ENCODE measurements around the gene OSCP1. TPM values are rescaled to one million over a fixed set of nuclear protein-coding genes. Genes with fewer than 3 reads are reported as not detected.

Gene OSCP1
- total and polyA plus RNA-seq, 4 donors, result 4.2 to 8.6 (median 6.7) TPM

DNA sequence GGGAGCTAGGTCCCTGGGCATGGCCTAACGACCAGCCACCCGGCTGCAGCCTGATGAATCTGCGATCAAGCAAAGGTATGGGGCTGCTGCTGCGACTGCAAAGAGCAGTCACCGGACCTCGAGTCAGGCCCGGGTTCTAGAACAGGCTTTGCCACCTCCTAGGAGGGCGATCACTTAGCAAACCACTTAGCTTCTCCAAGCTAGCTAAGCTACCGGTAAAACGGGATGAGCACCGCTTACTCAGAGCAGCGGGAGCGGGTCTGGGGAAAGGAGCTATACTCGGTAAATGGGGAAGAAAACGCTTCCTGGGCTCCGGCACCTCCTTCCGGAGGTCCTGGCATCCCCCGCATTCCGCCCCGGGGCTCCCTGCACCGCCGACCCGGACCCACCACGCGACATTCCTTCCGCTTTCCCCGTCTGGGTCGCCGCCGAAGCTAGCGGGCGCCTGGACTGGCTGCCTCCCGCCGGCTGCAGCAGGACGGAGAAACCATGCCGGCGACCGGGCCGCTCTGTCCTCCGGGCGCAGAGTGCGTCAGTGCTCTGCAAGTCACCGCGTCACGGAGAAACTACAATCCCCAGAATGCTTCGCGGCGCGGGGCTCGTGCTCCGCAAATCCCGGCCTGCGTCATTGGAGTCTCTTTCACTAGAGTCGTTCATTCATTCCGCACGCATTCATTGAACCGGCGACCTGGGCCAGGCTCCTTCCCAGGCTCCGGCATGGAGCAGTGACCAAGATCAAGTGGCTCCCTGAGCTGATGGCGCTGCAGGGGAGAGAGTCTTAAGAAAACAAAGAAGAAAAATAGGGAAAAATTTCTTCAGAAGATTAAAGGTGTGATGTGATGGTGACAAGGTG is 52.6 kb downstream of the OSCP1 start, which contains the start of gene LSM10:
Gene LSM10, minus strand, starts transcription at position 531 of the 853 bp plus-strand sequence. CDS start 3,779 bp downstream, outside the sequence.
- no peaks in the 10 kb centered on the region for H3K36me3 ChIP-seq (ENCODE audit: control insufficient read depth in 1 of 2, insufficient read depth in 2 of 2, low read length in 1 of 2)
- 1% methylated on average over 60 of the region's 60 CpGs for WGBS, 2 donors
- H3K9me3 ChIP-seq (ENCODE audit: control insufficient read depth, low read length), result no peaks in the 10 kb centered on the region
- H3K27me3 ChIP-seq (ENCODE audit: control insufficient read depth in 1 of 2, insufficient read depth in 2 of 2, low read length in 1 of 2), result no peaks in the 10 kb centered on the region
- peak; percentile 97 to 98 for DNase-seq
- intact Hi-C loops (cut with DNase I), result no loop called here
- ATAC-seq (ENCODE audit: low FRiP score), result peak; percentile 96
- H3K27ac ChIP-seq (ENCODE audit: low read depth in 1 of 2, low read length in 2 of 2), result peak within 1 kb of the TSS; percentile 38 to 83
- no peaks in the 10 kb centered on the region for H3K4me1 ChIP-seq (ENCODE audit: control insufficient read depth in 1 of 2, insufficient read depth in 2 of 2, low read length in 2 of 2)
- H3K4me3 ChIP-seq (ENCODE audit: low read length in 2 of 2), result peak within 1 kb of the TSS; percentile 31 to 63

DNA sequence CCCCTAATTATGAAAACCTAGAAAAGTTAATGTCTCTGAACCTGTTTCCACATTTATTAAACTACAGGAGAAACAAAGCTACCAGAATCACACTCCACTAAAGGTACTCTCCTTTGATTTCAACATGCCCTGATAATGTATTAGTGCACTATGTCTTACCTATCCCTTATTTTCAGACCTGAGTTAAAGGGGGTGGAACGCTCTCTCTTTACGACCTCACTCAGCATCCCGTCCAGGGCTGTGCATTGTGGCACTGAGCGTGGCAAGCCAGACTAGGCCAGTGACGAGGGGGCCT is 53.2 kb downstream of the OSCP1 start:
- 1 to 2% methylated on average over 5 of the region's 5 CpGs for WGBS, 2 donors
- Histone ChIP-seq H3K9me3 (ENCODE audit: control insufficient read depth, low read length) (no peaks in the 10 kb centered on the region), H3K4me1 (ENCODE audit: control insufficient read depth in 1 of 2, insufficient read depth in 2 of 2, low read length in 2 of 2) (no peaks in the 10 kb centered on the region), H3K27me3 (ENCODE audit: control insufficient read depth in 1 of 2, insufficient read depth in 2 of 2, low read length in 1 of 2) (no peaks in the 10 kb centered on the region), H3K27ac (ENCODE audit: low read depth in 1 of 2, low read length in 2 of 2) (peak overlapping the region; percentile 38 to 83), H3K36me3 (ENCODE audit: control insufficient read depth in 1 of 2, insufficient read depth in 2 of 2, low read length in 1 of 2) (no peaks in the 10 kb centered on the region), H3K4me3 (ENCODE audit: low read length in 2 of 2) (peak overlapping the region; percentile 31 to 63)
- intact Hi-C loops (cut with DNase I), result no loop called here
- peak; percentile 66 for ATAC-seq (ENCODE audit: low FRiP score)
- DNase-seq, result no peak

DNA sequence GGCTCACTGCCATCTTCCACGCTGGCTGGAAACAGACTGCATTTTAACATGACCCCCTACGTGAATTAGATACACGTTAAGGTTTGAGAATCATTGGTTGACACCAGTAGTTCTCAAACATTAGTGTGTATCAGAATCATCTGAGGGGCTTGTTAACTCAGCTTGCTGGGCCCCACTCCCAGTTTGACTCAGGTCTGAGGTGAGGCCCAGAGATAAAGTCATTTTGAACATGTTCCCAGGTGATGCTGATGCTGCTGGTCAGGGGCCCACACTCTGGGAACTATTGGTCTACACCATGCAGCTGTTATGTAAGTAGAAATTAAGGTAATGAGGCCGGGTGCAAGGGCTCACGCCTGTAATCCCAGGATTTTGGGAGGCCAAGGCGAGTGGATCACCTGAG is 53.9 kb downstream of the OSCP1 start:
- Histone ChIP-seq H3K36me3 (ENCODE audit: control insufficient read depth in 1 of 2, insufficient read depth in 2 of 2, low read length in 1 of 2) (peaks cover 0 to under 1% of the 10 kb centered on the region in 2 donors), H3K27ac (ENCODE audit: low read depth in 1 of 2, low read length in 2 of 2) (no peak overlapping the region), H3K4me1 (ENCODE audit: control insufficient read depth in 1 of 2, insufficient read depth in 2 of 2, low read length in 2 of 2) (no peaks in the 10 kb centered on the region), H3K27me3 (ENCODE audit: control insufficient read depth in 1 of 2, insufficient read depth in 2 of 2, low read length in 1 of 2) (no peaks in the 10 kb centered on the region), H3K9me3 (ENCODE audit: control insufficient read depth, low read length) (no peaks in the 10 kb centered on the region), H3K4me3 (ENCODE audit: low read length in 2 of 2) (no peak overlapping the region)
- intact Hi-C loops (cut with DNase I), result no loop called here
- DNase-seq (peak in 1 of 2 donors; percentile 12), ATAC-seq (ENCODE audit: low FRiP score) (no peak)
- 74 to 86% methylated on average over 6 of the region's 6 CpGs for WGBS, 2 donors

DNA sequence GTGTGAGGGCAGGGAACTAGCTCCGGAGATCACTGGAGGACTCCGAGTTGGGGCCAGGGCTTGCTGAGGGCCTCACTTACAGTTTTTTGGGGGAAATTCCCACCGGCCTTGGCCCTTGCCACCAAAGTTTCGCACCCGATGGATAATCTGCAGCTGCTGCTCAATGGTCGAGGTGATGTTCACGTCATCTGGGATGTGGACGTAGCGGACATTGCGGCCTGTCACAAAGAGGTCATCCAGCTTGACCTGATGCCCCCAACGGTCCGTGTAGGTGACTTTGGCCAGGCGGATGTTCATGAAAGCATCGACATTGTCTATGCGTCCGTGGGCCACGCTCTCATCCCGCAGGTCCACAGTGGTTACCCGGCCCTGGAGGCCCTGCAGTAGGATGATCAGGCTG is 56.6 kb downstream of the OSCP1 start:
- WGBS, 2 donors, result 93 to 94% methylated on average over 19 of the region's 19 CpGs
- intact Hi-C loops (cut with DNase I), result no loop called here
- Histone ChIP-seq H3K9me3 (ENCODE audit: control insufficient read depth, low read length) (no peaks in the 10 kb centered on the region), H3K36me3 (ENCODE audit: control insufficient read depth in 1 of 2, insufficient read depth in 2 of 2, low read length in 1 of 2) (peaks cover 0 to 2% of the 10 kb centered on the region in 2 donors), H3K27me3 (ENCODE audit: control insufficient read depth in 1 of 2, insufficient read depth in 2 of 2, low read length in 1 of 2) (no peaks in the 10 kb centered on the region), H3K4me3 (ENCODE audit: low read length in 2 of 2) (no peak overlapping the region), H3K4me1 (ENCODE audit: control insufficient read depth in 1 of 2, insufficient read depth in 2 of 2, low read length in 2 of 2) (no peaks in the 10 kb centered on the region), H3K27ac (ENCODE audit: low read depth in 1 of 2, low read length in 2 of 2) (no peak overlapping the region)
- ATAC-seq (ENCODE audit: low FRiP score), result no peak
- peak; percentile 31 to 78 for DNase-seq

DNA sequence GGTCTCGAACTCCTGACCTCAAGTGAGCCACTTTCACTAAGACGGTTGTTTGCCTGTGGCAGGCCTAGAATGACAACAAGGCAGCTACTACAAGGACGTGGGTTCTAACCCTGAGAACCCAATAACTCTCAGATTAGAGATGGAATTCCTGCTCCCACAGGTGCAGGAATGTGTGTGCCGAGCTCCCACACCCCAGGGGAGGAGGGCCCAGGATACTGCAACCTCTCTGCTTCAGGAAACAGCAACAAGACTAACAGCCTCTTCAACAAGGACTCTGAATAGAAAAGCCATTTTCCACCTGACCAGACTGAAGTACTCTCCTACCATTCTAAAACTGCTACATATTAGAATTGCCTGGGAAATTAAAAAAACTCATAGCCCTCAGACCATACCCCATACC is 57.4 kb downstream of the OSCP1 start:
- Histone ChIP-seq H3K36me3 (ENCODE audit: control insufficient read depth in 1 of 2, insufficient read depth in 2 of 2, low read length in 1 of 2) (peaks cover 0 to 2% of the 10 kb centered on the region in 2 donors), H3K27ac (ENCODE audit: low read depth in 1 of 2, low read length in 2 of 2) (no peak overlapping the region), H3K9me3 (ENCODE audit: control insufficient read depth, low read length) (no peaks in the 10 kb centered on the region), H3K27me3 (ENCODE audit: control insufficient read depth in 1 of 2, insufficient read depth in 2 of 2, low read length in 1 of 2) (no peaks in the 10 kb centered on the region), H3K4me1 (ENCODE audit: control insufficient read depth in 1 of 2, insufficient read depth in 2 of 2, low read length in 2 of 2) (no peaks in the 10 kb centered on the region), H3K4me3 (ENCODE audit: low read length in 2 of 2) (no peak overlapping the region)
- intact Hi-C loops (cut with DNase I), result no loop called here
- 88 to 90% methylated on average over 4 of the region's 4 CpGs for WGBS, 2 donors
- peak in 1 of 2 donors; percentile 26 for DNase-seq
- no peak for ATAC-seq (ENCODE audit: low FRiP score)

DNA sequence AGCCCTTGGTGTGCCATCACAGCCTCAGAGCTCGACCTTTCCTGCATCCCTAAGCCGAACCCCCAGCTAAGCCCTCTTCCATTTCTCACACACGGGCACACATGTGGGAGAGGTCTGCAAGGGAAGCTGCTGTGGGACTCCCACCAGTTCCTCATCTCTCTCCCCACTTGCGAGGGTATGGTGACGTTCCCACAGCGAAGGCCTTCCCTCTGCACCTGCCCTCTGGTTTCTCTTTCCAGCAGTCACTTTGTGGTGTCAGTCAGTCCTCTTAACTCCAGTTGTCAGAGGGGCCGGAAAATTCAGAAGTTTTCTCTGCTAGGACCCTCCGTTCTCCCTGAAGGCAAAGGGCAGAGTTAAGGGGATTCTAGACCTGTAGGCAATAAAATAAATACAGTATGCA is 59.0 kb downstream of the OSCP1 start:
- no peaks in the 10 kb centered on the region for H3K27me3 ChIP-seq (ENCODE audit: control insufficient read depth in 1 of 2, insufficient read depth in 2 of 2, low read length in 1 of 2)
- intact Hi-C loops (cut with DNase I), result no loop called here
- ATAC-seq (ENCODE audit: low FRiP score) (no peak), DNase-seq (peak; percentile 26 to 28)
- H3K4me1 ChIP-seq (ENCODE audit: control insufficient read depth in 1 of 2, insufficient read depth in 2 of 2, low read length in 2 of 2), result peaks cover 0 to 7% of the 10 kb centered on the region in 2 donors
- H3K4me3 ChIP-seq (ENCODE audit: low read length in 2 of 2), result no peak overlapping the region
- no peaks in the 10 kb centered on the region for H3K9me3 ChIP-seq (ENCODE audit: control insufficient read depth, low read length)
- peaks cover 0 to 2% of the 10 kb centered on the region in 2 donors for H3K36me3 ChIP-seq (ENCODE audit: control insufficient read depth in 1 of 2, insufficient read depth in 2 of 2, low read length in 1 of 2)
- WGBS, 2 donors, result 94 to 96% methylated on average over 8 of the region's 8 CpGs
- H3K27ac ChIP-seq (ENCODE audit: low read depth in 1 of 2, low read length in 2 of 2), result peak overlapping the region in 1 of 2 donors; percentile 17

DNA sequence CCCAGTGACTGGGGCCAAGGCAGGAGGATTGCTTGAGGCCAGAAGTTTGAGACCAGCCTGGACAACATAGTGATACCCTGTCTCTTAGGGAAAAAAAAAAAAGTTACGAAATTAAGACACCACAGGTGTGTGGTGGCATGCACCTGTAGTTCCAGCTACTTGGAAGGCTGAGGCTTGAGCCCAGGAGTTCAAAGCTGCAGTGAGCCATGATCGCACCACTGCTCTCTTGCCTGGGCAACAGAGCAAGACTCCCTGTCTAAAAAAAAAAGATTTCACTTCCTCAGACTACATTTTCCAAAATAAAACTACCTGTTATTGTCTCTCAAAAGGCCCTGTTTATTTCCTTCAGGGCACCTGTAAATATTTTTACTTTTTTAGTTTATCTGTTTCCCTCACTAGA is 59.8 kb downstream of the OSCP1 start:
- H3K27ac ChIP-seq (ENCODE audit: low read depth in 1 of 2, low read length in 2 of 2), result no peak overlapping the region
- intact Hi-C loops (cut with DNase I), result no loop called here
- WGBS, 2 donors, result 95 to 97% methylated on average over 2 of the region's 2 CpGs

DNA sequence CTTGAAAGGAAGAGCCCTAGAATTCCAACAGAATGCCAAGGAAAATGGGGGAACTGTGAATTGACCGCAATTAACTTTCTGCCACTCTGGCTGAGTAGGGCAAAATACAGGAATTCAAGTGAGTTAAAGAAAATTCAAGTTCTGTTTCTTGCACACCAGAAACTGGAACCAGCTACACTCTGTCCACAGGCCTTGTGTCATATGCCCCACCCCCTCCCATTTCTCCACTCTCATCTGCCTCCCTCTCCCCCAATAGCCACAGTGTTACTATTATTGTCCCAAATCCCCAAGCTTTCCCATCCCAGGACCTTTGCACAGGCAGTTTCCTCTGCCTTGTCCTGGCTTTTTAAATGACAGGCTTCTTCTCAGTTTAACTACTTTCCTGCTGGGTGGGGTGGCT is 60.3 kb downstream of the OSCP1 start:
- Histone ChIP-seq H3K9me3 (ENCODE audit: control insufficient read depth, low read length) (no peaks in the 10 kb centered on the region), H3K4me1 (ENCODE audit: control insufficient read depth in 1 of 2, insufficient read depth in 2 of 2, low read length in 2 of 2) (peaks cover 0 to 7% of the 10 kb centered on the region in 2 donors), H3K27ac (ENCODE audit: low read depth in 1 of 2, low read length in 2 of 2) (peak overlapping the region in 1 of 2 donors; percentile 62), H3K27me3 (ENCODE audit: control insufficient read depth in 1 of 2, insufficient read depth in 2 of 2, low read length in 1 of 2) (no peaks in the 10 kb centered on the region), H3K36me3 (ENCODE audit: control insufficient read depth in 1 of 2, insufficient read depth in 2 of 2, low read length in 1 of 2) (peaks cover 0 to 2% of the 10 kb centered on the region in 2 donors), H3K4me3 (ENCODE audit: low read length in 2 of 2) (no peak overlapping the region)
- intact Hi-C loops (cut with DNase I), result loop anchor here (5.0 to 10.0 kb wide), 2 partner anchors 38 to 235 kb away; partner anchors contain the start of gene MAP7D1 (in 1 of the 2)
- ATAC-seq (ENCODE audit: low FRiP score), result no peak
- DNase-seq, result peak; percentile 22 to 37
- WGBS, 2 donors, result 87 to 95% methylated on average over 1 of the region's 1 CpG

More for the DNA sequence above, 59.8 kb downstream of the OSCP1 start:
- peaks cover 0 to 7% of the 10 kb centered on the region in 2 donors for H3K4me1 ChIP-seq (ENCODE audit: control insufficient read depth in 1 of 2, insufficient read depth in 2 of 2, low read length in 2 of 2)
- no peaks in the 10 kb centered on the region for H3K27me3 ChIP-seq (ENCODE audit: control insufficient read depth in 1 of 2, insufficient read depth in 2 of 2, low read length in 1 of 2)
- ATAC-seq (ENCODE audit: low FRiP score) (no peak), DNase-seq (peak; percentile 3 to 4)
- peaks cover 0 to 2% of the 10 kb centered on the region in 2 donors for H3K36me3 ChIP-seq (ENCODE audit: control insufficient read depth in 1 of 2, insufficient read depth in 2 of 2, low read length in 1 of 2)
- H3K9me3 ChIP-seq (ENCODE audit: control insufficient read depth, low read length), result no peaks in the 10 kb centered on the region
- no peak overlapping the region for H3K4me3 ChIP-seq (ENCODE audit: low read length in 2 of 2)

DNA sequence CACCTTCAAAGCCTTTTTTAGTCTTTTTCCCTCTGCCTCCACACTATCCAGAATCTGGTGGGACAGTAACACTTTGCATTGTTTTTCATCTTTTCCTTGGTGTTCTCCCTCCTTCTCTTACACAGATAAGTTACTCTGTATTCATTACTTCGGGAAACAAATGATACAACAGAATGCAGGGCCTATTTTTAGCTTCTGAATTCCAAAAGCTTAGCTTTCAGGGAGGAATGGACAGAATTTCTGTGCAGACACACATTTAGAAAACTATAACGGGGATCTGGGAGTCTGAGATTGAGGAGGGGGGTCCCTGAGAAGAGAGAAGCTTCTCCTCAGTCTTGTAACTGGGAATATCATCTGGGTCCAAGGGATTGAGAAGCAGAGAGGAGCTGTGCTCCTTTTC is 61.0 kb downstream of the OSCP1 start:
- H3K27me3 ChIP-seq (ENCODE audit: control insufficient read depth in 1 of 2, insufficient read depth in 2 of 2, low read length in 1 of 2), result no peaks in the 10 kb centered on the region
- no peak overlapping the region for H3K4me3 ChIP-seq (ENCODE audit: low read length in 2 of 2)
- H3K4me1 ChIP-seq (ENCODE audit: control insufficient read depth in 1 of 2, insufficient read depth in 2 of 2, low read length in 2 of 2), result peaks cover 0 to 7% of the 10 kb centered on the region in 2 donors
- 12 to 16% methylated on average over 2 of the region's 2 CpGs for WGBS, 2 donors
- DNase-seq (no peak), ATAC-seq (ENCODE audit: low FRiP score) (no peak)
- intact Hi-C loops (cut with DNase I), result loop anchor here (5.0 to 10.0 kb wide), 2 partner anchors 37 to 234 kb away; partner anchors contain the start of gene MAP7D1 (in 1 of the 2)
- H3K27ac ChIP-seq (ENCODE audit: low read depth in 1 of 2, low read length in 2 of 2), result peak overlapping the region in 1 of 2 donors; percentile 62
- H3K36me3 ChIP-seq (ENCODE audit: control insufficient read depth in 1 of 2, insufficient read depth in 2 of 2, low read length in 1 of 2), result peaks cover 0 to 2% of the 10 kb centered on the region in 2 donors
- no peaks in the 10 kb centered on the region for H3K9me3 ChIP-seq (ENCODE audit: control insufficient read depth, low read length)

Data from aorta (tissue), 5 donors.